HG03460 (cell line): ENCODE results near the gene PSRC1.

ENCODE experiments used
- ATAC-seq: cut with Tn5 transposase; IDR thresholded peaks from one replicate; pipeline ENCODE4 v1.9.1; 2021; ENCODE audit not compliant: unreplicated experiment

Gene PSRC1

GRCh38 chr1:109272831-109273547 lies 10.0 kb downstream of the PSRC1 start:
- no peak for ATAC-seq

- ATAC-seq = no peak
Measured at GRCh38 chr1:109272021-109272799, 10.7 kb downstream of the PSRC1 start.

GRCh38 chr1:109271458-109271857 lies 11.5 kb downstream of the PSRC1 start:
- ATAC-seq = no peak

- ATAC-seq = no peak
Measured at GRCh38 chr1:109270623-109271317, 12.2 kb downstream of the PSRC1 start.

GRCh38 chr1:109269981-109270622 lies 12.8 kb downstream of the PSRC1 start:
- no peak for ATAC-seq

DNA sequence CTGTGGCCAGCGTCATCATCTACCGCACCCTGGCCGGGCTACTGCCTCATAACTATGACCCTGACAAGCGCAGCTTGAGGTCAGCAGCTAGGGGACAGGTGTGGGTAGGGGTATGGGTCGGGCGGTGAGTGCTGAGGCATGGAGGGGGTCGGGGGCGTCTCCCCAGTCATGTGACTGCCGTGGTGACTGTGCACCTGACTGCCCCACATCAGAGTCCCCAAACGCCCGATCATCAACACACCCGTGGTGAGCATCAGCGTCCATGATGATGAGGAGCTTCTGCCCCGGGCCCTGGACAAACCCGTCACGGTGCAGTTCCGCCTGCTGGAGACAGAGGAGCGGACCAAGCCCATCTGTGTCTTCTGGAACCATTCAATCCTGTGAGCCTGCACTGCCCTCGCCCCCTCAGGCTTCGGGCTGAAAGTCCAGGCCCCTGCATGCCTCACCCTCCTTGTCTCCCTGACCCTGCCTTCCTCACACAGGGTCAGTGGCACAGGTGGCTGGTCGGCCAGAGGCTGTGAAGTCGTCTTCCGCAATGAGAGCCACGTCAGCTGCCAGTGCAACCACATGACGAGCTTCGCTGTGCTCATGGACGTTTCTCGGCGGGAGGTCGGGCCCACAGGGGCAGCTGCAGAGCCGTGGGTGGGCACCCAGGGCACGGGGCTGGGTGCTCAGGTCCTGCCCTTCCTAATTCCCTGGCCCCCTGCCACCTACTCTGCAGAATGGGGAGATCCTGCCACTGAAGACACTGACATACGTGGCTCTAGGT lies 13.5 kb downstream of the PSRC1 start:
- ATAC-seq = no peak

- no peak for ATAC-seq
Measured at GRCh38 chr1:109268431-109269211, 14.3 kb downstream of the PSRC1 start.

GRCh38 chr1:109267743-109268300 lies 15.1 kb downstream of the PSRC1 start:
- no peak for ATAC-seq

GRCh38 chr1:109266965-109267364 lies 16.0 kb downstream of the PSRC1 start:
- ATAC-seq = no peak

DNA sequence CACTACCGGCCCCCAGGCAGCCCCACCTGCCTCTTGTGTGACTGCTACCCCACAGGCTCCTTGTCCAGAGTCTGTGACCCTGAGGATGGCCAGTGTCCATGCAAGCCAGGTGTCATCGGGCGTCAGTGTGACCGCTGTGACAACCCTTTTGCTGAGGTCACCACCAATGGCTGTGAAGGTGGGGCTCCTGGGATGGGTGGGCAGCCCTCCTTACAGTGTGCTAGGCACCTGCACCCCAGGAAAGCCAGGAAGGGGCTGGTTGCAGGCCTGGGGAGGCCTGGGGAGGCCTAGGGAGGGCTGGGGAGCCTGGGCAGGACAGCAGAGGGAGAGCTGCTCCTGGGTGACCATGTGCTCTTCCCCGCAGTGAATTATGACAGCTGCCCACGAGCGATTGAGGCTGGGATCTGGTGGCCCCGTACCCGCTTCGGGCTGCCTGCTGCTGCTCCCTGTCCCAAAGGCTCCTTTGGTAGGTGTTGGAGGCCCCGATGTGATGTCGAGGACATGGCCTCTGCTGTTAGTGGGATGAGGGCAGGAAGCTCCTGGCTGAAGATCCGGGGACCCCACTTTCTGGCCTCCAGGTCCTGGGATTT lies 17.1 kb downstream of the PSRC1 start:
- ATAC-seq = no peak

DNA sequence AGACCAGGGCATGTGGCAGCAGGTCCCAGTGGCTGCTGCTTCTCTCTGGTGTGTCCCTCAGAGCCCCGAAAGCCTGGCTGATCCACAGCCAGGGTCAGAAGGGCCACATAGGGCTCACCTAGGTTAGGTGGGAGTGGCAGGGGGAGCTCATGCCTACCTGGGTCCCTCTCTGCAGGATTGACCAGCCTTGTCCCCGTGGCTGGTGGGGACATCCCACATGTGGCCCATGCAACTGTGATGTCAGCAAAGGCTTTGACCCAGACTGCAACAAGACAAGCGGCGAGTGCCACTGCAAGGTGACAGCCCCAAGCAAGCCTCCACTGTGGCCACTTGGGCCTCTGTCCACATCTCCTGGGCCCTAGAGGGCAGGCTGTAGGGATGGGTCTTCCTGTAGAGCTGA lies 17.9 kb downstream of the PSRC1 start:
- ATAC-seq = no peak

- no peak for ATAC-seq
Measured at GRCh38 chr1:109264379-109264755, 18.6 kb downstream of the PSRC1 start.

- ATAC-seq = peak; percentile 78
Measured at GRCh38 chr1:109263597-109264378, 19.2 kb downstream of the PSRC1 start.

GRCh38 chr1:109263234-109263596 lies 19.7 kb downstream of the PSRC1 start:
- no peak for ATAC-seq

DNA sequence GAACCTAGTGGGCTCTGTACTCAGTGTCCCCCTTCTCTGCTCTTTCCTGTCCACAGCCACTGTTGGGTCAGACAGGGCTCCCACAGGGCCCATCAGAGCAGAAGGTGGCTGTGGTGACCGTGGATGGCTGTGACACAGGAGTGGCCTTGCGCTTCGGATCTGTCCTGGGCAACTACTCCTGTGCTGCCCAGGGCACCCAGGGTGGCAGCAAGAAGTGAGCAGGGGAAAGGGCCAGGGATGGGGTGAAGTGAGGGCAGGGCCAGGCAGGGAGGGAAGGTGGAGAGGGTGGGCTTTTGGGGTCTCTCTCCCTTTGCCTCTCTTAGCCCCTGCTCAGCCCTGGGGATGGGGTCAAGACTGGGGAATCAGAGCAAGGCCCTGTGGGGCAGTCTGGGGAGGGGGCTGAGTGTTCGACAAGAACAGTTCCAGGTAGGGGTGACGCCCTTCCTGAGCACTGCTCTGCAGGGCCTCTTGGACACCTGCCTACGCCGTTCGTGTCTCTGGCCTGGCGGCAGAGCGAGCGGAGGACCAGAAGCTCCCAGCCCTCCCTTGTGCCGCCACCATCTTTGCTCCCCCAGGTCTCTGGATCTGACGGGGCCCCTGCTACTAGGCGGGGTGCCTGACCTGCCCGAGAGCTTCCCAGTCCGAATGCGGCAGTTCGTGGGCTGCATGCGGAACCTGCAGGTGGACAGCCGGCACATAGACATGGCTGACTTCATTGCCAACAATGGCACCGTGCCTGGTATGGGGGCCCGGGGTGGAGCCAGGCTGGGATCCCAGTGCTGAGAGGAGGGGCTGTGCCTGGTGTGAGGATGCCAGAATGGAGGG lies 20.5 kb downstream of the PSRC1 start:
- ATAC-seq = no peak

- no peak for ATAC-seq
Measured at GRCh38 chr1:109261578-109261977, 21.4 kb downstream of the PSRC1 start.

DNA sequence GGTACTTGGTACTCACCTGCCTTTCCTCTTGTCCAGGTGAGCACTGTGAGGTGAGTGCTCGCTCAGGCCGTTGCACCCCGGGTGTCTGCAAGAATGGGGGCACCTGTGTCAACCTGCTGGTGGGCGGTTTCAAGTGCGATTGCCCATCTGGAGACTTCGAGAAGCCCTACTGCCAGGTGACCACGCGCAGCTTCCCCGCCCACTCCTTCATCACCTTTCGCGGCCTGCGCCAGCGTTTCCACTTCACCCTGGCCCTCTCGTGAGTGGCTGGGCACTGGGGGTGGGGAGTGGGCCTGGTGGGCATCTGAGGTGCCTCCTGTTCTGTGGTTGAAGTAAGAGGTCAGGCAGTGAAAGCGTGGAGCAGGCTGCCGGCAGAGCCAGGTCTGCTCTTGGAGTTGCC lies 21.9 kb downstream of the PSRC1 start:
- no peak for ATAC-seq
